ENCODE data around the gene NKX1-2.

- TF ChIP-seq, protein P1, sequence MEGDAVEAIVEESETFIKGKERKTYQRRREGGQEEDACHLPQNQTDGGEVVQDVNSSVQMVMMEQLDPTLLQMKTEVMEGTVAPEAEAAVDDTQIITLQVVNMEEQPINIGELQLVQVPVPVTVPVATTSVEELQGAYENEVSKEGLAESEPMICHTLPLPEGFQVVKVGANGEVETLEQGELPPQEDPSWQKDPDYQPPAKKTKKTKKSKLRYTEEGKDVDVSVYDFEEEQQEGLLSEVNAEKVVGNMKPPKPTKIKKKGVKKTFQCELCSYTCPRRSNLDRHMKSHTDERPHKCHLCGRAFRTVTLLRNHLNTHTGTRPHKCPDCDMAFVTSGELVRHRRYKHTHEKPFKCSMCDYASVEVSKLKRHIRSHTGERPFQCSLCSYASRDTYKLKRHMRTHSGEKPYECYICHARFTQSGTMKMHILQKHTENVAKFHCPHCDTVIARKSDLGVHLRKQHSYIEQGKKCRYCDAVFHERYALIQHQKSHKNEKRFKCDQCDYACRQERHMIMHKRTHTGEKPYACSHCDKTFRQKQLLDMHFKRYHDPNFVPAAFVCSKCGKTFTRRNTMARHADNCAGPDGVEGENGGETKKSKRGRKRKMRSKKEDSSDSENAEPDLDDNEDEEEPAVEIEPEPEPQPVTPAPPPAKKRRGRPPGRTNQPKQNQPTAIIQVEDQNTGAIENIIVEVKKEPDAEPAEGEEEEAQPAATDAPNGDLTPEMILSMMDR (conservative IDR thresholded peaks at IDR 0.05; ENCODE audit: low read length), result no peak
- no peak for TF ChIP-seq EZH2phosphoT487 (IDR thresholded peaks at IDR 0.05; ENCODE audit: borderline replicate concordance, low read depth, low read length)
Measured at GRCh38 chr10:124482236-124482800, 32.5 kb upstream of the NKX1-2 start.

Measured in OCI-LY7 (cell line).